HG02943 (cell line): ENCODE data around the gene HDHD2.

Source experiments
- ATAC-seq: cut with Tn5 transposase; IDR thresholded peaks from one replicate; pipeline ENCODE4 v1.9.1; 2021; ENCODE audit warnings: mild to moderate bottlenecking, low read depth, moderate library complexity; ENCODE audit not compliant: unreplicated experiment

Gene HDHD2

GRCh38 chr18:47075098-47075883 is 75.0 kb downstream of the HDHD2 start:
- ATAC-seq, result no peak

- no peak for ATAC-seq
Measured at GRCh38 chr18:47067648-47068047, 82.7 kb downstream of the HDHD2 start.

- no peak for ATAC-seq
Measured at GRCh38 chr18:47063096-47063495, 87.2 kb downstream of the HDHD2 start.

GRCh38 chr18:47062471-47062870 is 87.8 kb downstream of the HDHD2 start:
- ATAC-seq, result no peak
